ENCODE results near the gene BNIP5.

Gene BNIP5

GRCh38 chr6:36334832-36335459 is 1.7 kb downstream of the BNIP5 start:
- Histone ChIP-seq H3K4me3 (ENCODE audit: low read length, poor library complexity, severe bottlenecking) (no peak overlapping the region), H3K36me3 (ENCODE audit: insufficient read depth, low read length) (no peaks in the 10 kb centered on the region), H3K9ac (ENCODE audit: low read depth, low read length, poor library complexity, severe bottlenecking) (no peak overlapping the region)

GRCh38 chr6:36333931-36334725 is 2.6 kb downstream of the BNIP5 start:
- Histone ChIP-seq H2AFZ (ENCODE audit: low read length) (no peak overlapping the region), H3K4me2 (ENCODE audit: low read depth, low read length, poor library complexity, severe bottlenecking) (no peak overlapping the region), H4K20me1 (ENCODE audit: insufficient read depth, low read length, poor library complexity, severe bottlenecking) (no peaks in the 10 kb centered on the region), H3K4me3 (ENCODE audit: low read length, poor library complexity, severe bottlenecking) (no peak overlapping the region), H3K9me3 (ENCODE audit: insufficient read depth, low read depth, low read length) (no peaks in the 10 kb centered on the region), H3K36me3 (ENCODE audit: insufficient read depth, low read length) (no peaks in the 10 kb centered on the region), H3K9me2 (replicated peaks; ENCODE audit: low read depth, low read length) (no peaks in the 10 kb centered on the region), H3K27me3 (ENCODE audit: insufficient read depth, low read length, poor library complexity, severe bottlenecking) (no peaks in the 10 kb centered on the region), H3F3A (ENCODE audit: low read depth) (no peaks in the 10 kb centered on the region), H3K4me1 (ENCODE audit: insufficient read depth, low read length, poor library complexity, severe bottlenecking) (peaks cover 8% of the 10 kb centered on the region), H3K9ac (ENCODE audit: low read depth, low read length, poor library complexity, severe bottlenecking) (no peak overlapping the region), H3K79me2 (ENCODE audit: insufficient read depth, low read length) (no peaks in the 10 kb centered on the region)
- no peak for TF ChIP-seq EZH2phosphoT487 (IDR thresholded peaks at IDR 0.05; ENCODE audit: borderline replicate concordance)
- TF ChIP-seq CTCF (conservative IDR thresholded peaks at IDR 0.05; ENCODE audit: low read length), result no peak

More at GRCh38 chr6:36334832-36335459, 1.7 kb downstream of the BNIP5 start:
- H2AFZ ChIP-seq (ENCODE audit: low read length), result no peak overlapping the region
- peaks cover 8% of the 10 kb centered on the region for H3K4me1 ChIP-seq (ENCODE audit: insufficient read depth, low read length, poor library complexity, severe bottlenecking)
- H3K79me2 ChIP-seq (ENCODE audit: insufficient read depth, low read length), result no peaks in the 10 kb centered on the region
- no peaks in the 10 kb centered on the region for H4K20me1 ChIP-seq (ENCODE audit: insufficient read depth, low read length, poor library complexity, severe bottlenecking)
- H3K9me2 ChIP-seq (replicated peaks; ENCODE audit: low read depth, low read length), result no peaks in the 10 kb centered on the region
- no peaks in the 10 kb centered on the region for H3K27me3 ChIP-seq (ENCODE audit: insufficient read depth, low read length, poor library complexity, severe bottlenecking)
- no peak for TF ChIP-seq EZH2phosphoT487 (IDR thresholded peaks at IDR 0.05; ENCODE audit: borderline replicate concordance)
- TF ChIP-seq CTCF (conservative IDR thresholded peaks at IDR 0.05; ENCODE audit: low read length), result no peak
- no peaks in the 10 kb centered on the region for H3F3A ChIP-seq (ENCODE audit: low read depth)
- no peaks in the 10 kb centered on the region for H3K9me3 ChIP-seq (ENCODE audit: insufficient read depth, low read depth, low read length)
- H3K4me2 ChIP-seq (ENCODE audit: low read depth, low read length, poor library complexity, severe bottlenecking), result no peak overlapping the region

GRCh38 chr6:36333171-36333895 is 3.4 kb downstream of the BNIP5 start:
- no peak overlapping the region for H3K9ac ChIP-seq (ENCODE audit: low read depth, low read length, poor library complexity, severe bottlenecking)
- peaks cover 8% of the 10 kb centered on the region for H3K4me1 ChIP-seq (ENCODE audit: insufficient read depth, low read length, poor library complexity, severe bottlenecking)
- H3K9me2 ChIP-seq (replicated peaks; ENCODE audit: low read depth, low read length), result no peaks in the 10 kb centered on the region
- TF ChIP-seq EZH2phosphoT487 (IDR thresholded peaks at IDR 0.05; ENCODE audit: borderline replicate concordance) (no peak), CTCF (conservative IDR thresholded peaks at IDR 0.05; ENCODE audit: low read length) (no peak)
- H3K79me2 ChIP-seq (ENCODE audit: insufficient read depth, low read length), result no peaks in the 10 kb centered on the region
- no peaks in the 10 kb centered on the region for H4K20me1 ChIP-seq (ENCODE audit: insufficient read depth, low read length, poor library complexity, severe bottlenecking)
- H3F3A ChIP-seq (ENCODE audit: low read depth), result no peaks in the 10 kb centered on the region
- H3K4me3 ChIP-seq (ENCODE audit: low read length, poor library complexity, severe bottlenecking), result no peak overlapping the region
- no peak overlapping the region for H3K4me2 ChIP-seq (ENCODE audit: low read depth, low read length, poor library complexity, severe bottlenecking)
- no peaks in the 10 kb centered on the region for H3K27me3 ChIP-seq (ENCODE audit: insufficient read depth, low read length, poor library complexity, severe bottlenecking)
- no peaks in the 10 kb centered on the region for H3K36me3 ChIP-seq (ENCODE audit: insufficient read depth, low read length)
- H3K9me3 ChIP-seq (ENCODE audit: insufficient read depth, low read depth, low read length), result no peaks in the 10 kb centered on the region
- no peak overlapping the region for H2AFZ ChIP-seq (ENCODE audit: low read length)
